ENCODE measurements around the gene CACNB3.

Gene CACNB3

DNA sequence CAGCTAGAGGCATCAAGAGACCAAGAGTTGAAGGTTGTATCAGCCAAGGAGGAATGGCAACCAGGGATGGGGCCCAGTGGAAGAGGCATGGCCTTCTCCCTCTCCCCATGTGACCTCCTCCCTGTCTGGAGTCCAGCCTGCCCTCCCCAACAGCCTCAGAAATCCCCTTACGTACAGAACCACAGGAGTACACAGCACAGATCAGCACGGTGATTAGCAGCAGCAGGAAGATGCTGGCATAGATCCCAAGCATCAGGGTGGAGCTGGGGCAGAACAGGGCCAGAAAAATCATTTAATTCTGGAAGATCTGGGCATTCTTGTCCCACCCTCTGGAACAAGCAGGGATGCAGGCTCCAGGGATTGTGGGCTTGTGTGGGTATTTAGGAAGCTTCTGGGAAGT, 43.8 kb upstream of the CACNB3 start:
- Histone ChIP-seq H3K4me3 (ENCODE audit: low read depth, low read length) (no peak overlapping the region), H3K27ac (no peak overlapping the region), H3K36me3 (peaks cover 63% of the 10 kb centered on the region), H3K9me3 (ENCODE audit: severe bottlenecking) (no peaks in the 10 kb centered on the region), H3K27me3 (ENCODE audit: insufficient read depth, low read depth, severe bottlenecking) (no peaks in the 10 kb centered on the region)
- TF ChIP-seq, protein P1, sequence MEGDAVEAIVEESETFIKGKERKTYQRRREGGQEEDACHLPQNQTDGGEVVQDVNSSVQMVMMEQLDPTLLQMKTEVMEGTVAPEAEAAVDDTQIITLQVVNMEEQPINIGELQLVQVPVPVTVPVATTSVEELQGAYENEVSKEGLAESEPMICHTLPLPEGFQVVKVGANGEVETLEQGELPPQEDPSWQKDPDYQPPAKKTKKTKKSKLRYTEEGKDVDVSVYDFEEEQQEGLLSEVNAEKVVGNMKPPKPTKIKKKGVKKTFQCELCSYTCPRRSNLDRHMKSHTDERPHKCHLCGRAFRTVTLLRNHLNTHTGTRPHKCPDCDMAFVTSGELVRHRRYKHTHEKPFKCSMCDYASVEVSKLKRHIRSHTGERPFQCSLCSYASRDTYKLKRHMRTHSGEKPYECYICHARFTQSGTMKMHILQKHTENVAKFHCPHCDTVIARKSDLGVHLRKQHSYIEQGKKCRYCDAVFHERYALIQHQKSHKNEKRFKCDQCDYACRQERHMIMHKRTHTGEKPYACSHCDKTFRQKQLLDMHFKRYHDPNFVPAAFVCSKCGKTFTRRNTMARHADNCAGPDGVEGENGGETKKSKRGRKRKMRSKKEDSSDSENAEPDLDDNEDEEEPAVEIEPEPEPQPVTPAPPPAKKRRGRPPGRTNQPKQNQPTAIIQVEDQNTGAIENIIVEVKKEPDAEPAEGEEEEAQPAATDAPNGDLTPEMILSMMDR (IDR thresholded peaks at IDR 0.05; ENCODE audit: low read depth, low read length): no peak
- DNase-seq: no peak

GRCh38 chr12:48775299-48775698, 43.0 kb upstream of the CACNB3 start:
- Histone ChIP-seq H3K9me3 (ENCODE audit: severe bottlenecking) (no peaks in the 10 kb centered on the region), H3K36me3 (peaks cover 61% of the 10 kb centered on the region), H3K27ac (no peak overlapping the region), H3K27me3 (ENCODE audit: insufficient read depth, low read depth, severe bottlenecking) (no peaks in the 10 kb centered on the region), H3K4me3 (ENCODE audit: low read depth, low read length) (no peak overlapping the region)
- no peak for DNase-seq
- TF ChIP-seq, protein P1 (IDR thresholded peaks at IDR 0.05; ENCODE audit: low read depth, low read length): no peak

GRCh38 chr12:48775991-48776649, 42.2 kb upstream of the CACNB3 start:
- no peak for DNase-seq
- H3K4me3 ChIP-seq (ENCODE audit: low read depth, low read length): no peak overlapping the region
- TF ChIP-seq, protein P1 (IDR thresholded peaks at IDR 0.05; ENCODE audit: low read depth, low read length): no peak
- H3K36me3 ChIP-seq: peaks cover 53% of the 10 kb centered on the region
- no peaks in the 10 kb centered on the region for H3K9me3 ChIP-seq (ENCODE audit: severe bottlenecking)
- H3K27ac ChIP-seq: no peak overlapping the region
- H3K27me3 ChIP-seq (ENCODE audit: insufficient read depth, low read depth, severe bottlenecking): no peaks in the 10 kb centered on the region

DNA sequence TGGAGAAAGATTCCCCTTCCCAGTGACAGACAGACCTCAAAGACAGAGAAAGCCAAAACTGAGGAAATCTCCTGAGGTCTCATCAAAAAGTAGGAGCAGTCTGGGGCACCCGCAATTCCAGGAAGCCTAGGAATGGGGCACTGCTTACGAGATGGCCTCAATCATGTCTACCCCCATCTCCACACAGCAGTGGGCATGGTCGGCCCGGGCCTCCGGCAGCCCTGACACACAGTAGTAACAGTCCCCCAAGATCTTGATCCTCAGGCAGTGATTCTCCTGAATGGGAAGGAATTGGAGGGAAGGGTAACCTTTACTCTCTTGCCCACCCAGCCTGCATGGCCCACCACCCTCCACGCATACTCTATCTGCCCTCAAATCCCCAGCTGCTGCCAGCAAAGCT, 41.3 kb upstream of the CACNB3 start:
- TF ChIP-seq, protein P1 (IDR thresholded peaks at IDR 0.05; ENCODE audit: low read depth, low read length): no peak
- H3K9me3 ChIP-seq (ENCODE audit: severe bottlenecking): no peaks in the 10 kb centered on the region
- H3K27me3 ChIP-seq (ENCODE audit: insufficient read depth, low read depth, severe bottlenecking): no peaks in the 10 kb centered on the region
- DNase-seq: no peak
- H3K4me3 ChIP-seq (ENCODE audit: low read depth, low read length): no peak overlapping the region
- no peak overlapping the region for H3K27ac ChIP-seq
- peaks cover 44% of the 10 kb centered on the region for H3K36me3 ChIP-seq

GRCh38 chr12:48777501-48778400, 40.5 kb upstream of the CACNB3 start:
- no peak for DNase-seq
- H3K4me3 ChIP-seq (ENCODE audit: low read depth, low read length): no peak overlapping the region
- TF ChIP-seq, protein P1 (IDR thresholded peaks at IDR 0.05; ENCODE audit: low read depth, low read length): no peak
- no peaks in the 10 kb centered on the region for H3K9me3 ChIP-seq (ENCODE audit: severe bottlenecking)
- no peaks in the 10 kb centered on the region for H3K27me3 ChIP-seq (ENCODE audit: insufficient read depth, low read depth, severe bottlenecking)
- peaks cover 36% of the 10 kb centered on the region for H3K36me3 ChIP-seq
- H3K27ac ChIP-seq: no peak overlapping the region
